SK-N-SH treated with all-trans-retinoic acid at 6 μM for 48 hours (cell line): ENCODE measurements around the gene ZBTB33.

ENCODE experiments used
- ATAC-seq: fragments of 200-7000 bp; cut with Tn5 transposase; 3 replicates; pipeline ENCODE4 v1.9.1; 2020; ENCODE audit warnings: mild to moderate bottlenecking, moderate library complexity
- ARNTL ChIP-seq: fragments of 450-650 bp; formaldehyde crosslinking; IDR thresholded peaks from 2 replicates; pipeline ENCODE4 v1.5.0; 2020; ENCODE audit warnings: low read depth, mild to moderate bottlenecking, moderate library complexity, borderline replicate concordance
- BACH2 ChIP-seq: fragments of 250-450 bp; sonication (Bioruptor Pico); IDR thresholded peaks from 2 replicates; pipeline ENCODE4 v1.9.0; 2021; ENCODE audit warnings: mild to moderate bottlenecking, borderline replicate concordance
- CSDC2 ChIP-seq: fragments of 250-450 bp; sonication (Bioruptor Pico); IDR thresholded peaks from 2 replicates; pipeline ENCODE4 v1.5.0; 2020; ENCODE audit warnings: mild to moderate bottlenecking, moderate library complexity
- CSRNP3 ChIP-seq: fragments of 250-450 bp; sonication (Bioruptor Pico); IDR thresholded peaks from 2 replicates; pipeline ENCODE4 v1.5.1; 2021; ENCODE audit warnings: mild to moderate bottlenecking, moderate library complexity
- ESRRG ChIP-seq: fragments of 250-450 bp; sonication (Bioruptor Pico); IDR thresholded peaks from 2 replicates; pipeline ENCODE4 v1.6.1; 2021; ENCODE audit warnings: mild to moderate bottlenecking
- GLIS3 ChIP-seq: fragments of 250-450 bp; sonication (Bioruptor Pico); IDR thresholded peaks from 2 replicates; pipeline ENCODE4 v1.5.0; 2020; ENCODE audit warnings: mild to moderate bottlenecking, moderate library complexity
- ISL1 ChIP-seq: fragments of 250-450 bp; sonication (Bioruptor Pico); IDR thresholded peaks from 2 replicates; pipeline ENCODE4 v2.1.2; 2022; ENCODE audit warnings: mild to moderate bottlenecking, moderate library complexity
- PATZ1 ChIP-seq: fragments of 250-450 bp; sonication (Bioruptor Pico); IDR thresholded peaks from 2 replicates; pipeline ENCODE4 v1.8.0; 2020; ENCODE audit warnings: mild to moderate bottlenecking, moderate library complexity, borderline replicate concordance
- PPARA ChIP-seq: fragments of 250-450 bp; sonication (Bioruptor Pico); IDR thresholded peaks from 2 replicates; pipeline ENCODE4 v1.5.0; 2020; ENCODE audit warnings: mild to moderate bottlenecking, borderline replicate concordance
- RARB ChIP-seq: fragments of 250-450 bp; sonication (Bioruptor Pico); IDR thresholded peaks from 2 replicates; pipeline ENCODE4 v1.8.0; 2021; ENCODE audit warnings: mild to moderate bottlenecking, moderate library complexity
- SNAI2 ChIP-seq: fragments of 250-450 bp; sonication (Bioruptor Pico); IDR thresholded peaks from 2 replicates; pipeline ENCODE4 v1.5.0; 2020; ENCODE audit warnings: mild to moderate bottlenecking, moderate library complexity
- TCF4 ChIP-seq: fragments of 250-450 bp; sonication (Bioruptor Pico); IDR thresholded peaks from 2 replicates; pipeline ENCODE4 v1.8.0; 2021; ENCODE audit warnings: mild to moderate bottlenecking, moderate library complexity, borderline replicate concordance
- TOX ChIP-seq: fragments of 250-450 bp; sonication (Bioruptor Pico); IDR thresholded peaks from 2 replicates; pipeline ENCODE4 v1.8.0; 2021; ENCODE audit warnings: mild to moderate bottlenecking, moderate library complexity, borderline replicate concordance
- TSHZ2 ChIP-seq: fragments of 250-450 bp; sonication (Bioruptor Pico); IDR thresholded peaks from 2 replicates; pipeline ENCODE4 v1.5.0; 2020; ENCODE audit warnings: mild to moderate bottlenecking, moderate library complexity
- ZC3H10 ChIP-seq: fragments of 250-450 bp; sonication (Bioruptor Pico); IDR thresholded peaks from 2 replicates; pipeline ENCODE4 v1.5.1; 2021; ENCODE audit warnings: mild to moderate bottlenecking, moderate library complexity
- ZFP3 ChIP-seq: fragments of 250-450 bp; sonication (Bioruptor Pico); IDR thresholded peaks from 2 replicates; pipeline ENCODE4 v1.5.0; 2020; ENCODE audit warnings: mild to moderate bottlenecking, moderate library complexity
- ZNF565 ChIP-seq: fragments of 450-650 bp; formaldehyde crosslinking; conservative IDR thresholded peaks from 2 replicates; pipeline ENCODE4 v1.5.0; 2020; ENCODE audit warnings: low read depth, mild to moderate bottlenecking, moderate library complexity
- ZNF70 ChIP-seq: fragments of 450-650 bp; formaldehyde crosslinking; IDR thresholded peaks from 2 replicates; pipeline ENCODE4 v1.5.0; 2020; ENCODE audit warnings: mild to moderate bottlenecking, moderate library complexity
- ZNF8 ChIP-seq: fragments of 450-650 bp; formaldehyde crosslinking; IDR thresholded peaks from 2 replicates; pipeline ENCODE4 v1.5.0; 2020; ENCODE audit warnings: mild to moderate bottlenecking, moderate library complexity
- TF ChIP-seq, protein P1 (sequence below): fragments of 250-450 bp; sonication (Bioruptor Pico); IDR thresholded peaks from 2 replicates; pipeline ENCODE4 v1.5.1; 2020; ENCODE audit warnings: low read depth, mild to moderate bottlenecking, moderate library complexity

Gene ZBTB33

DNA sequence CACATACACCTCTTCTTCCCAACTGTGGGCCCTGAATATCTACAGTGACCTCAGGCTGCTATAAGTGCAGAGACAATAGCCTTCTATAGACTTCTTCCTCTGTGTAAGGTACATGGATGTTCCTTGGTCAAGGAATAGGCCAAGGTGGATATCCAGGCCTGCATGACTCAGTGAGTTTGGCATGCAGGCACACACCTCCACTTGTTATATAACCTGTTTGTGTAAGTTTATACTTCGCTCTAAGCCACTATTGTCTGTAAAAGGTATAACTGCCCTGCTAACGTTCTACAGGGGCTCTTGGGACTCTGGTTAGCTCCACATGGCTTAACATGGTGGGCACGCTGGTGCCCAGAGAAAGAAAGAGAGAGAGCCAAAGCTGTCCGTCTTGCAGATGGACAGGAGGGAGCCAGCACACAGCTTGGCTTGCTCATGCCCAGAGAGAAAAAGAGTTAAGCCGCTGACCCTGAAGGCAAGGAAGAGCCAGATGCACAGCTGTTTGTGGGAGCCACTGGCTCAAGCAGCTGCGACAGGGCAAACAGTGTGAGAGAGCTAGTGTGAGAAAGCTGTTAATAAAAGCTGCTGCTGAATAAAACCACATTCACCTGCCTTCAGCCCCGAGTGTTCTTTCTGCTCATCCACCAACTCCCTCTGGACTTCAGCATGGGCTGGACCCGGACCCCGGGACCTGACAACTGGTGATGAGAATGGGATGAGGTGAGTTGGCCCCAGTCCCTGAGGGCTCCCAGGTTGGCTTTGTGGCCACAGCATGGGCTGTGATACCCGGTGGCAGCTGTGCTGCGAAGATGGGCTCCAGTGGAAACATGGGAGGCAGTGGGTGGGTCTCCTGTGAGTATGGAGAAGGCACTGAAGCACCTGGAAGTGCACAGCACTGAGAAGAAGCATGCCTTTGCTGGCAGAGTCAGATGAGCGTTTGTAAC, 44.5 kb upstream of the ZBTB33 start:
- TF ChIP-seq, protein P1, sequence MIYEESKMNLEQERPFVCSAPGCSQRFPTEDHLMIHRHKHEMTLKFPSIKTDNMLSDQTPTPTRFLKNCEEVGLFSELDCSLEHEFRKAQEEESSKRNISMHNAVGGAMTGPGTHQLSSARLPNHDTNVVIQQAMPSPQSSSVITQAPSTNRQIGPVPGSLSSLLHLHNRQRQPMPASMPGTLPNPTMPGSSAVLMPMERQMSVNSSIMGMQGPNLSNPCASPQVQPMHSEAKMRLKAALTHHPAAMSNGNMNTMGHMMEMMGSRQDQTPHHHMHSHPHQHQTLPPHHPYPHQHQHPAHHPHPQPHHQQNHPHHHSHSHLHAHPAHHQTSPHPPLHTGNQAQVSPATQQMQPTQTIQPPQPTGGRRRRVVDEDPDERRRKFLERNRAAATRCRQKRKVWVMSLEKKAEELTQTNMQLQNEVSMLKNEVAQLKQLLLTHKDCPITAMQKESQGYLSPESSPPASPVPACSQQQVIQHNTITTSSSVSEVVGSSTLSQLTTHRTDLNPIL (CRISPR knock-in tag), result no peak
- TF ChIP-seq SNAI2 (CRISPR knock-in tag) (no peak), TOX (CRISPR knock-in tag) (no peak), PATZ1 (CRISPR knock-in tag) (no peak), ZNF70 (CRISPR knock-in tag) (no peak), GLIS3 (CRISPR knock-in tag) (no peak), ZC3H10 (CRISPR knock-in tag) (no peak), ZNF565 (no peak), CSDC2 (CRISPR knock-in tag) (no peak), PPARA (CRISPR knock-in tag) (no peak), RARB (no peak), ARNTL (no peak), TSHZ2 (no peak), ZNF8 (CRISPR knock-in tag) (no peak), ISL1 (CRISPR knock-in tag) (no peak), CSRNP3 (CRISPR knock-in tag) (no peak)
- no peak for ATAC-seq

- TF ChIP-seq GLIS3 (CRISPR knock-in tag) (no peak), TCF4 (CRISPR knock-in tag) (no peak), ZNF70 (CRISPR knock-in tag) (no peak), BACH2 (CRISPR knock-in tag) (no peak), ESRRG (CRISPR knock-in tag) (no peak), SNAI2 (CRISPR knock-in tag) (no peak), ZFP3 (CRISPR knock-in tag) (no peak)
- TF ChIP-seq, protein P1 (CRISPR knock-in tag), result no peak
- ATAC-seq, result no peak
Observed at GRCh38 chrX:120207009-120207605, 43.5 kb upstream of the ZBTB33 start.
